ENCODE results near the gene RDH12.

The RDH12 gene

DNA sequence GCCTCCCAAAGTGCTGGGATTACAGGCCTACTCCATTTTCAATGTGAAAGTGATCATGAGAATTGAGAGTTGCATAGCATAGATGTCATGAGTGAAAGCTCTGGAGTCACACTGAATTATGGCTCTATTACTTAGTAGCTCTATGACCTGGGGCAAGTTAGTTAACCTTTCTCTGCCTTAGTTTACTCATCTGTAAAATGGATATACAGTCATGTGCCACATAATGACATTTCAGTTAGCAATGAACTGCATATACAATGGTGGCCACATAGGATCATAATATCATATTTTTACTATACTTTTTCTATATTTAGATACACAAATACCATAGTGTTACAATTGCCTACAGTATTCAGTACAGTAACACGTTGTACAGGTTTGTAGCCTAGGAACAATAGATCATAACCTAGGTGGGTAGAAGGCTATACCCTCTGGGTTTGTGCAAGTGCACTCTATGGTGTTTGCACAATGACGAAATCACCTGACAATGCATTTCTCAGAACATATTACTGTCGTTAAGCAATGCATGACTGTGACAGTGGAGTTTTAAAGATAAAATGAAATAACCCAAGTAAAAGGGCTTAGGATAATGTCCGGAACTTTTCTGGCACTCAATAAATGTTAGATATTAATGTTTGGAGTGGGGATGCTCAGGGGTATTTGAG lies 61.6 kb downstream of the RDH12 start:
- Histone ChIP-seq H3K4me1 (ENCODE audit: insufficient read depth, low read length, severe bottlenecking) (no peaks in the 10 kb centered on the region), H3F3A (ENCODE audit: insufficient read depth, low read length) (no peaks in the 10 kb centered on the region), H3K79me2 (ENCODE audit: insufficient read depth, low read length) (no peaks in the 10 kb centered on the region), H3K9me3 (ENCODE audit: low read length) (no peaks in the 10 kb centered on the region), H3K9me2 (ENCODE audit: low read depth, low read length) (no peaks in the 10 kb centered on the region), H4K20me1 (ENCODE audit: insufficient read depth, low read length) (no peaks in the 10 kb centered on the region), H3K27ac (ENCODE audit: low read depth, low read length, poor library complexity, severe bottlenecking) (no peak overlapping the region), H3K4me2 (ENCODE audit: low read length) (no peak overlapping the region), H3K9ac (ENCODE audit: low read length) (no peak overlapping the region), H3K36me3 (ENCODE audit: insufficient read depth, low read length) (peaks cover 64% of the 10 kb centered on the region; the same call in 1 of the 2 replicates), H3K27me3 (ENCODE audit: insufficient read depth, low read length) (no peaks in the 10 kb centered on the region), H2AFZ (ENCODE audit: low read length) (no peak overlapping the region), H3K4me3 (ENCODE audit: low read depth, low read length, poor library complexity, severe bottlenecking) (no peak overlapping the region)
- TF ChIP-seq, protein P1, sequence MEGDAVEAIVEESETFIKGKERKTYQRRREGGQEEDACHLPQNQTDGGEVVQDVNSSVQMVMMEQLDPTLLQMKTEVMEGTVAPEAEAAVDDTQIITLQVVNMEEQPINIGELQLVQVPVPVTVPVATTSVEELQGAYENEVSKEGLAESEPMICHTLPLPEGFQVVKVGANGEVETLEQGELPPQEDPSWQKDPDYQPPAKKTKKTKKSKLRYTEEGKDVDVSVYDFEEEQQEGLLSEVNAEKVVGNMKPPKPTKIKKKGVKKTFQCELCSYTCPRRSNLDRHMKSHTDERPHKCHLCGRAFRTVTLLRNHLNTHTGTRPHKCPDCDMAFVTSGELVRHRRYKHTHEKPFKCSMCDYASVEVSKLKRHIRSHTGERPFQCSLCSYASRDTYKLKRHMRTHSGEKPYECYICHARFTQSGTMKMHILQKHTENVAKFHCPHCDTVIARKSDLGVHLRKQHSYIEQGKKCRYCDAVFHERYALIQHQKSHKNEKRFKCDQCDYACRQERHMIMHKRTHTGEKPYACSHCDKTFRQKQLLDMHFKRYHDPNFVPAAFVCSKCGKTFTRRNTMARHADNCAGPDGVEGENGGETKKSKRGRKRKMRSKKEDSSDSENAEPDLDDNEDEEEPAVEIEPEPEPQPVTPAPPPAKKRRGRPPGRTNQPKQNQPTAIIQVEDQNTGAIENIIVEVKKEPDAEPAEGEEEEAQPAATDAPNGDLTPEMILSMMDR (IDR thresholded peaks at IDR 0.05; ENCODE audit: low read length): no peak

DNA sequence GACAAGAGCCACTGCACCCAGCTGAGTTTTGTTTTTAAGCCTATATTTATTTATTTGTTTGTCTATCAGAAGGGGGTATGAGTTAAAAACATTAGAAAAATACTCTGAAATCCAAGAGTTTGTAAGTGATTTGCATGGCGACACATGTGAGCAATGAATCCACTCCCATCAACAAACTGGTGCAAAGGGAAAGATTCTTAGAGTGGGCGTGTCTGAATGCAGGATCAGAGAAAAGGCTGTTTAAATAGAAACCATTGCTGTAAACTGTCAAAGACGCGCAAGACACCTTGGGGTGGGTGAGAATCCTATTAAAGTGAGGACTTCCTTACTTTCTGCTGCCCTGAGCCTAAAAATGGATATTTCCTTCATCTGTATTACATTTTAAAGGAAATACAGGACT lies 62.8 kb downstream of the RDH12 start:
- no peak overlapping the region for H2AFZ ChIP-seq (ENCODE audit: low read length)
- no peak overlapping the region for H3K9ac ChIP-seq (ENCODE audit: low read length)
- TF ChIP-seq, protein P1 (IDR thresholded peaks at IDR 0.05; ENCODE audit: low read length): no peak
- no peak for TF ChIP-seq EZH2 (IDR thresholded peaks at IDR 0.05; ENCODE audit: borderline replicate concordance, low read length)
- H3K27me3 ChIP-seq (ENCODE audit: insufficient read depth, low read length): no peaks in the 10 kb centered on the region
- no peaks in the 10 kb centered on the region for H3K79me2 ChIP-seq (ENCODE audit: insufficient read depth, low read length)
- H3K9me3 ChIP-seq (ENCODE audit: low read length): no peaks in the 10 kb centered on the region
- H3K4me3 ChIP-seq (ENCODE audit: low read depth, low read length, poor library complexity, severe bottlenecking): no peak overlapping the region
- no peaks in the 10 kb centered on the region for H3K4me1 ChIP-seq (ENCODE audit: insufficient read depth, low read length, severe bottlenecking)
- no peaks in the 10 kb centered on the region for H3F3A ChIP-seq (ENCODE audit: insufficient read depth, low read length)
- H3K36me3 ChIP-seq (ENCODE audit: insufficient read depth, low read length): peaks cover 76% of the 10 kb centered on the region
- no peaks in the 10 kb centered on the region for H4K20me1 ChIP-seq (ENCODE audit: insufficient read depth, low read length)
- no peak overlapping the region for H3K27ac ChIP-seq (ENCODE audit: low read depth, low read length, poor library complexity, severe bottlenecking)
- no peaks in the 10 kb centered on the region for H3K9me2 ChIP-seq (ENCODE audit: low read depth, low read length)
- no peak overlapping the region for H3K4me2 ChIP-seq (ENCODE audit: low read length)

GRCh38 chr14:67765192-67765834 lies 63.6 kb downstream of the RDH12 start:
- Histone ChIP-seq H3K4me2 (ENCODE audit: low read length) (no peak overlapping the region), H4K20me1 (ENCODE audit: insufficient read depth, low read length) (no peaks in the 10 kb centered on the region), H3K79me2 (ENCODE audit: insufficient read depth, low read length) (no peaks in the 10 kb centered on the region), H3K27ac (ENCODE audit: low read depth, low read length, poor library complexity, severe bottlenecking) (no peak overlapping the region), H3K9me2 (ENCODE audit: low read depth, low read length) (no peaks in the 10 kb centered on the region), H3K27me3 (ENCODE audit: insufficient read depth, low read length) (no peaks in the 10 kb centered on the region), H2AFZ (ENCODE audit: low read length) (no peak overlapping the region), H3K9ac (ENCODE audit: low read length) (no peak overlapping the region), H3K4me3 (ENCODE audit: low read depth, low read length, poor library complexity, severe bottlenecking) (no peak overlapping the region), H3K9me3 (ENCODE audit: low read length) (no peaks in the 10 kb centered on the region), H3K36me3 (ENCODE audit: insufficient read depth, low read length) (peaks cover 76% of the 10 kb centered on the region), H3F3A (ENCODE audit: insufficient read depth, low read length) (no peaks in the 10 kb centered on the region), H3K4me1 (ENCODE audit: insufficient read depth, low read length, severe bottlenecking) (no peaks in the 10 kb centered on the region)
- TF ChIP-seq, protein P1 (IDR thresholded peaks at IDR 0.05; ENCODE audit: low read length): no peak
- TF ChIP-seq EZH2 (IDR thresholded peaks at IDR 0.05; ENCODE audit: borderline replicate concordance, low read length): no peak

All from OCI-LY1 (cell line).